Measurements from ENCODE around the gene OTOG. TPM values are rescaled to one million over a fixed set of nuclear protein-coding genes. Genes with fewer than 3 reads are reported as not detected.

Gene OTOG
- total and polyA plus RNA-seq, 2 experiments from 2014 or later: not detected

GRCh38 chr11:17668166-17668565, 121.1 kb downstream of the OTOG start:
- no peak for DNase-seq
- Histone ChIP-seq H3K9me3 (ENCODE audit: low read depth) (no peaks in the 10 kb centered on the region), H3K36me3 (ENCODE audit: low read depth) (no peaks in the 10 kb centered on the region), H3K4me3 (no peak overlapping the region), H3K27ac (no peak overlapping the region), H3K9ac (no peak overlapping the region), H3K4me1 (ENCODE audit: insufficient read depth) (no peaks in the 10 kb centered on the region), H4K20me1 (ENCODE audit: insufficient read depth) (no peaks in the 10 kb centered on the region), H3F3A (ENCODE audit: insufficient read depth) (no peaks in the 10 kb centered on the region), H3K27me3 (replicated peaks; ENCODE audit: insufficient read depth) (no peaks in the 10 kb centered on the region), H3K79me2 (ENCODE audit: insufficient read depth) (no peaks in the 10 kb centered on the region), H3K9me2 (ENCODE audit: insufficient read depth) (no peaks in the 10 kb centered on the region), H3K4me2 (ENCODE audit: unreplicated experiment) (no peak overlapping the region), H2AFZ (no peak overlapping the region)
- in situ Hi-C loops (cut with MboI): no loop called here
- TF ChIP-seq EZH2 (IDR thresholded peaks at IDR 0.05; ENCODE audit: insufficient read depth, poor library complexity, severe bottlenecking): no peak

GRCh38 chr11:17672469-17672868, 125.4 kb downstream of the OTOG start:
- Histone ChIP-seq H3K4me2 (ENCODE audit: unreplicated experiment) (no peak overlapping the region), H4K20me1 (ENCODE audit: insufficient read depth) (no peaks in the 10 kb centered on the region), H3K27me3 (replicated peaks; ENCODE audit: insufficient read depth) (no peaks in the 10 kb centered on the region), H3K9ac (no peak overlapping the region), H2AFZ (no peak overlapping the region), H3K27ac (no peak overlapping the region), H3K79me2 (ENCODE audit: insufficient read depth) (no peaks in the 10 kb centered on the region), H3K4me1 (ENCODE audit: insufficient read depth) (no peaks in the 10 kb centered on the region), H3F3A (ENCODE audit: insufficient read depth) (no peaks in the 10 kb centered on the region), H3K9me3 (ENCODE audit: low read depth) (peaks cover 3% of the 10 kb centered on the region), H3K4me3 (no peak overlapping the region), H3K9me2 (ENCODE audit: insufficient read depth) (no peaks in the 10 kb centered on the region), H3K36me3 (ENCODE audit: low read depth) (no peaks in the 10 kb centered on the region)
- no peak for DNase-seq
- in situ Hi-C loops (cut with MboI): no loop called here
- 55 to 56% methylated on average over 7 of the region's 7 CpGs for WGBS, 2 experiments (ENCODE audit: low coverage in 1 of 2, low lambda C conversion rate in 2 of 2, missing lambda C conversion rate in 2 of 2)
- TF ChIP-seq EZH2phosphoT487 (IDR thresholded peaks at IDR 0.05; ENCODE audit: insufficient read depth, low read depth) (no peak), EZH2 (IDR thresholded peaks at IDR 0.05; ENCODE audit: insufficient read depth, poor library complexity, severe bottlenecking) (no peak)

- H2AFZ ChIP-seq: no peak overlapping the region
- H3K4me2 ChIP-seq (ENCODE audit: unreplicated experiment): no peak overlapping the region
- H3K9me2 ChIP-seq (ENCODE audit: insufficient read depth): no peaks in the 10 kb centered on the region
- H3K9ac ChIP-seq: no peak overlapping the region
- H3F3A ChIP-seq (ENCODE audit: insufficient read depth): no peaks in the 10 kb centered on the region
- peaks cover 4% of the 10 kb centered on the region; the same call in 1 of the 2 replicates for H3K27me3 ChIP-seq (replicated peaks; ENCODE audit: insufficient read depth)
- no peak for DNase-seq
- no peak overlapping the region for H3K27ac ChIP-seq
- H4K20me1 ChIP-seq (ENCODE audit: insufficient read depth): no peaks in the 10 kb centered on the region
- TF ChIP-seq EZH2 (IDR thresholded peaks at IDR 0.05; ENCODE audit: insufficient read depth, poor library complexity, severe bottlenecking) (no peak), EZH2phosphoT487 (IDR thresholded peaks at IDR 0.05; ENCODE audit: insufficient read depth, low read depth) (no peak)
- no peak overlapping the region for H3K4me3 ChIP-seq
- 20 to 31% methylated on average over 1 of the region's 1 CpG for WGBS, 2 experiments (ENCODE audit: low coverage in 1 of 2, low lambda C conversion rate in 2 of 2, missing lambda C conversion rate in 2 of 2)
- no peaks in the 10 kb centered on the region for H3K36me3 ChIP-seq (ENCODE audit: low read depth)
- in situ Hi-C loops (cut with MboI): no loop called here
- H3K9me3 ChIP-seq (ENCODE audit: low read depth): peaks cover 3% of the 10 kb centered on the region
- H3K79me2 ChIP-seq (ENCODE audit: insufficient read depth): no peaks in the 10 kb centered on the region
- H3K4me1 ChIP-seq (ENCODE audit: insufficient read depth): no peaks in the 10 kb centered on the region
Observed at GRCh38 chr11:17673951-17674350, 126.9 kb downstream of the OTOG start.

DNA sequence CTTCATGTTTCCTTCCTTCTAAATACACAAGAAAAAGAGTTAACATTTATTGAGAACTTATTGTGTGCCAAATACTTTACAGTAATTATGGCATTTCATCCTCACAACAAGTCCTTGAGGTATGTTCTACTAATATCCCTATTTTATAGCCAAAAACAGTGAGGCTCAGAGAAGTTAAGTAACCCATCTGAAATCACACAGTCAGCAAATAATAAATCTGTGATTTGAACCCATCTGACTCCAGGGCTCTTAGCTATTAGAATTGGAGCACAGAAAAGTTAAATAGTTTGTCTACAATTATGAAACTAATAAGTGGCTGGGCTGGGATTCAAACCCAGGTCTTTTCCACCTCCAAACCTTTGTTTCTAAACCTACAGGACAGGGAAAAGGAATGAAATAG, 135.8 kb downstream of the OTOG start:
- H3K9me3 ChIP-seq (ENCODE audit: low read depth): no peaks in the 10 kb centered on the region
- H3K36me3 ChIP-seq (ENCODE audit: low read depth): no peaks in the 10 kb centered on the region
- peaks cover 11% of the 10 kb centered on the region; the same call in 1 of the 2 replicates for H3K27me3 ChIP-seq (replicated peaks; ENCODE audit: insufficient read depth)
- H3K79me2 ChIP-seq (ENCODE audit: insufficient read depth): no peaks in the 10 kb centered on the region
- H3K27ac ChIP-seq: no peak overlapping the region
- no peak overlapping the region for H3K4me2 ChIP-seq (ENCODE audit: unreplicated experiment)
- H3K9ac ChIP-seq: no peak overlapping the region
- DNase-seq: no peak
- no peaks in the 10 kb centered on the region for H3F3A ChIP-seq (ENCODE audit: insufficient read depth)
- H2AFZ ChIP-seq: no peak overlapping the region
- H3K4me1 ChIP-seq (ENCODE audit: insufficient read depth): no peaks in the 10 kb centered on the region
- H4K20me1 ChIP-seq (ENCODE audit: insufficient read depth): no peaks in the 10 kb centered on the region
- TF ChIP-seq EZH2phosphoT487 (IDR thresholded peaks at IDR 0.05; ENCODE audit: insufficient read depth, low read depth) (no peak), EZH2 (IDR thresholded peaks at IDR 0.05; ENCODE audit: insufficient read depth, poor library complexity, severe bottlenecking) (no peak)
- no peaks in the 10 kb centered on the region for H3K9me2 ChIP-seq (ENCODE audit: insufficient read depth)
- no peak overlapping the region for H3K4me3 ChIP-seq
- in situ Hi-C loops (cut with MboI): no loop called here

GRCh38 chr11:17683377-17684161, 136.5 kb downstream of the OTOG start:
- TF ChIP-seq EZH2 (IDR thresholded peaks at IDR 0.05; ENCODE audit: insufficient read depth, poor library complexity, severe bottlenecking) (no peak), EZH2phosphoT487 (IDR thresholded peaks at IDR 0.05; ENCODE audit: insufficient read depth, low read depth) (no peak)
- peak; percentile 48 for DNase-seq
- H3K4me2 ChIP-seq (ENCODE audit: unreplicated experiment): no peak overlapping the region
- no peak overlapping the region for H2AFZ ChIP-seq
- no peaks in the 10 kb centered on the region for H4K20me1 ChIP-seq (ENCODE audit: insufficient read depth)
- no peak overlapping the region for H3K9ac ChIP-seq
- H3K4me1 ChIP-seq (ENCODE audit: insufficient read depth): no peaks in the 10 kb centered on the region
- no peak overlapping the region for H3K4me3 ChIP-seq
- WGBS, 2 experiments (ENCODE audit: low coverage in 1 of 2, low lambda C conversion rate in 2 of 2, missing lambda C conversion rate in 2 of 2): 57 to 59% methylated on average over 12 of the region's 12 CpGs
- H3K9me2 ChIP-seq (ENCODE audit: insufficient read depth): no peaks in the 10 kb centered on the region
- H3K79me2 ChIP-seq (ENCODE audit: insufficient read depth): no peaks in the 10 kb centered on the region
- H3K27ac ChIP-seq: no peak overlapping the region
- in situ Hi-C loops (cut with MboI): no loop called here
- H3K9me3 ChIP-seq (ENCODE audit: low read depth): no peaks in the 10 kb centered on the region
- H3F3A ChIP-seq (ENCODE audit: insufficient read depth): no peaks in the 10 kb centered on the region
- H3K36me3 ChIP-seq (ENCODE audit: low read depth): no peaks in the 10 kb centered on the region
- peaks cover 11% of the 10 kb centered on the region; the same call in 1 of the 2 replicates for H3K27me3 ChIP-seq (replicated peaks; ENCODE audit: insufficient read depth)

Data from GM23248 (cell line).